HCT116 (cell line): ENCODE results near the gene VWA1. TPM values are rescaled to one million over a fixed set of nuclear protein-coding genes. Genes with fewer than 3 reads are reported as not detected.

Experiments
- ATAC-seq: fragments of 200-7000 bp; cut with Tn5 transposase; 2 replicates; pipeline ENCODE4 v1.9.1; 2020; ENCODE audit warnings: mild to moderate bottlenecking, moderate library complexity
- BruUV-seq: library from RNA; stranded (reverse); fragments of 400-500 nt; replicated peaks from 2 replicates; lab custom pipeline; 2021; lab: Mats Ljungman, UMichigan
- CTCF ChIA-PET: fragments of 300-600 bp; sonication (Branson Sonifier 250); formaldehyde crosslinking; loops from one replicate; lab custom pipeline; 2021; ENCODE audit warnings: antibody characterized with exemption; lab: Charles Lee
- POLR2A ChIA-PET: fragments of 300-600, 350-600 bp; sonication (Branson Sonifier 250); formaldehyde crosslinking; loops from one replicate; lab custom pipeline; 2021; ENCODE audit warnings: antibody characterized with exemption; lab: Charles Lee
- RAD21 ChIA-PET, 2 experiments: fragments of 300-600 bp; sonication (Branson Sonifier 250); formaldehyde crosslinking; loops; one replicate each; lab custom pipeline; 2023; ENCODE audit warnings: low total read pairs in 2 of 2; ENCODE audit not compliant: uncharacterized antibody in 2 of 2, unreplicated experiment in 2 of 2, low non-redundant PET in 1 of 2; lab: Charles Lee
- DNase-seq: peaks from one replicate; pipeline ENCODE4 v3.0.0-alpha.2; 2010; ENCODE audit warnings: low read depth, low spot score
- H2AFZ ChIP-seq: fragments of 200-600 bp; shearing (Covaris generic), sonication (generic); 2 replicates; pipeline ENCODE4 v1.6.1; 2017; ENCODE audit warnings: low read depth, mixed run types, mixed read lengths, antibody characterized with exemption, low read length; ENCODE audit not compliant: poor library complexity, severe bottlenecking
- H3K27ac ChIP-seq: 2 replicates; pipeline ENCODE4 v1.5.1; 2012; ENCODE audit warnings: low read depth, low read length
- H3K27me3 ChIP-seq: fragments of 200-600 bp; sonication (generic); 2 replicates; pipeline ENCODE4 v1.6.1; 2016; ENCODE audit warnings: mixed run types, low read length, mixed read lengths; ENCODE audit not compliant: insufficient read depth
- H3K36me3 ChIP-seq, 2 experiments: fragments of 200-500 bp in 1 of 2; fragments of 200-600 bp in 1 of 2; sonication (Bioruptor generic) in 1 of 2; sonication (generic) in 1 of 2; 2 replicates each; pipeline versions ENCODE4 v1.5.1 to v1.6.1; 2014 to 2016; ENCODE audit warnings: low read length in 2 of 2, inconsistent platforms in 1 of 2, mixed read lengths in 1 of 2, mixed run types in 1 of 2; ENCODE audit not compliant: insufficient read depth in 2 of 2, control insufficient read depth in 1 of 2
- H3K4me1 ChIP-seq, 2 experiments: fragments of 200-600 bp in 1 of 2; sonication (generic) in 1 of 2; 2 replicates each; pipeline versions ENCODE4 v1.5.1 to v1.6.1; 2012 to 2017; ENCODE audit warnings: low read length in 2 of 2, inconsistent platforms in 1 of 2, mild to moderate bottlenecking in 1 of 2, mixed read lengths in 1 of 2, mixed run types in 1 of 2, moderate library complexity in 1 of 2; ENCODE audit not compliant: insufficient read depth in 2 of 2, control insufficient read depth in 1 of 2
- H3K4me2 ChIP-seq: fragments of 200-600 bp; sonication (generic); 2 replicates; pipeline ENCODE4 v1.6.1; 2017; ENCODE audit warnings: mixed run types, low read length, mixed read lengths
- H3K4me3 ChIP-seq, 2 experiments: fragments of 200-600 bp in 1 of 2; sonication (generic) in 1 of 2; replicated peaks in 1 of 2; 2 replicates each; pipeline ENCODE4 v1.5.1; 2011 to 2016; ENCODE audit warnings: low read length in 2 of 2, control low read depth in 1 of 2, low read depth in 1 of 2, mild to moderate bottlenecking in 1 of 2, mixed read lengths in 1 of 2, mixed run types in 1 of 2
- H3K79me2 ChIP-seq: fragments of 200-600 bp; sonication (generic); 2 replicates; pipeline ENCODE4 v1.6.1; 2017; ENCODE audit warnings: mild to moderate bottlenecking, mixed run types, low read length, moderate library complexity, mixed read lengths; ENCODE audit not compliant: insufficient read depth
- H3K9ac ChIP-seq: fragments of 200-600 bp; sonication (generic); 2 replicates; pipeline ENCODE4 v1.6.1; 2016; ENCODE audit warnings: low read length, mixed read lengths
- H3K9me2 ChIP-seq: fragments of 200-600 bp; sonication (generic), shearing (Covaris generic); 2 replicates; pipeline ENCODE4 v1.6.1; 2017; ENCODE audit warnings: mixed run types, mild to moderate bottlenecking, moderate library complexity; ENCODE audit not compliant: insufficient read depth
- H3K9me3 ChIP-seq, 2 experiments: fragments of 200-500 bp in 1 of 2; fragments of 200-600 bp in 1 of 2; sonication (Bioruptor generic) in 1 of 2; sonication (generic) in 1 of 2; 2 replicates each; pipeline ENCODE4 v1.6.1; 2014 to 2017; ENCODE audit warnings: low read length in 2 of 2, mixed read lengths in 2 of 2, inconsistent platforms in 1 of 2, low read depth in 1 of 2, mild to moderate bottlenecking in 1 of 2, mixed run types in 1 of 2, moderate library complexity in 1 of 2; ENCODE audit not compliant: control insufficient read depth in 1 of 2, insufficient read depth in 1 of 2
- H4K20me1 ChIP-seq: fragments of 200-600 bp; sonication (generic), shearing (Covaris generic); 2 replicates; pipeline ENCODE4 v1.6.1; 2017; ENCODE audit warnings: mixed run types, mild to moderate bottlenecking, moderate library complexity; ENCODE audit not compliant: insufficient read depth
- CBX3 ChIP-seq: IDR thresholded peaks from 2 replicates; pipeline ENCODE4 v1.6.1; 2012; ENCODE audit warnings: low read depth
- ELF1 ChIP-seq: IDR thresholded peaks from 2 replicates; pipeline ENCODE4 v1.6.1; 2012; ENCODE audit warnings: low read depth, borderline replicate concordance
- EZH2 ChIP-seq: fragments of 200-600 bp; sonication (generic); IDR thresholded peaks from 2 replicates; pipeline ENCODE4 v1.6.1; 2017; ENCODE audit warnings: antibody characterized with exemption, mixed run types
- EZH2phosphoT487 ChIP-seq: fragments of 200-600 bp; IDR thresholded peaks from 2 replicates; pipeline ENCODE4 v1.6.1; 2018; ENCODE audit warnings: antibody characterized with exemption, borderline replicate concordance
- JUND ChIP-seq: IDR thresholded peaks from 2 replicates; pipeline ENCODE4 v1.6.1; 2012
- POLR2AphosphoS5 ChIP-seq: IDR thresholded peaks from 2 replicates; pipeline ENCODE4 v1.6.1; 2011; ENCODE audit warnings: mild to moderate bottlenecking, low read depth, low read length, moderate library complexity
- SP1 ChIP-seq: IDR thresholded peaks from 2 replicates; pipeline ENCODE4 v1.6.1; 2012; ENCODE audit warnings: low read depth
- SRF ChIP-seq: IDR thresholded peaks from 2 replicates; pipeline ENCODE4 v1.6.1; 2012; ENCODE audit warnings: low read depth
- TCF7L2 ChIP-seq: IDR thresholded peaks from 2 replicates; pipeline ENCODE4 v1.7.0; 2011; ENCODE audit warnings: borderline replicate concordance, inconsistent platforms; ENCODE audit not compliant: insufficient read depth, insufficient read length; ENCODE audit errors: extremely low read depth
- YY1 ChIP-seq: IDR thresholded peaks from 2 replicates; pipeline ENCODE4 v1.6.1; 2011; ENCODE audit warnings: low read length, low read depth, moderate library complexity, mild to moderate bottlenecking; ENCODE audit not compliant: insufficient replicate concordance; ENCODE audit errors: extremely low read depth
- ZFX ChIP-seq: fragments of 450-650 bp; IDR thresholded peaks from 2 replicates; pipeline ENCODE4 v1.6.1; 2017
- ZNF274 ChIP-seq: fragments of 200-500 bp; sonication (Bioruptor generic); IDR thresholded peaks from 2 replicates; pipeline ENCODE4 v1.6.1; 2014; ENCODE audit warnings: mild to moderate bottlenecking, low read depth, low read length, inconsistent platforms
- intact Hi-C: fragments of 100-400 bp; cut with micrococcal nuclease; formaldehyde crosslinking; loops from 2 replicates; pipeline ENCODE4 v1.10.0; 2022
- total RNA-seq: library from RNA; stranded (reverse); gene quantifications from one replicate; pipeline ENCODE4 v1.2.1, GENCODE V29; 2021; ENCODE audit not compliant: unreplicated experiment
- TF ChIP-seq, protein P1 (sequence below): IDR thresholded peaks from 2 replicates; pipeline ENCODE4 v1.6.1; 2012; ENCODE audit warnings: low read depth
- TF ChIP-seq, protein P2 (sequence below): IDR thresholded peaks from 2 replicates; pipeline ENCODE4 v1.6.1; 2012
- TF ChIP-seq, protein P3 (sequence below): IDR thresholded peaks from 2 replicates; pipeline ENCODE4 v1.6.1; 2012

Gene VWA1
- total RNA-seq, 1 experiment from 2014 or later, result 50.6 TPM

- ATAC-seq, result no peak
- ChIA-PET POLR2A (no interaction called here), RAD21 (no interaction called here)
Observed at GRCh38 chr1:1387098-1388077, 48.1 kb upstream of the VWA1 start.

GRCh38 chr1:1388078-1388472, 47.4 kb upstream of the VWA1 start:
- Histone ChIP-seq H3K79me2 (peaks cover 39% of the 10 kb centered on the region), H3K27ac (no peak overlapping the region), H3K27me3 (no peaks in the 10 kb centered on the region), H3K9me2 (no peaks in the 10 kb centered on the region), H3K4me1 (no peaks in the 10 kb centered on the region), H3K36me3 (peaks cover 58 to 68% of the 10 kb centered on the region in 2 experiments), H4K20me1 (peaks cover 8% of the 10 kb centered on the region; the same call in 1 of the 2 replicates), H2AFZ (no peak overlapping the region), H3K4me3 (no peak overlapping the region), H3K9ac (no peak overlapping the region), H3K9me3 (no peaks in the 10 kb centered on the region), H3K4me2 (no peak overlapping the region)
- DNase-seq (no peak), ATAC-seq (no peak)
- CTCF ChIA-PET, result no interaction called here
- RAD21 ChIA-PET, result no interaction called here
- intact Hi-C loops, result no loop called here
- TF ChIP-seq POLR2AphosphoS5 (no peak), SP1 (no peak), TCF7L2 (no peak), CBX3 (no peak), ZFX (no peak), EZH2 (no peak)
- TF ChIP-seq, protein P1, sequence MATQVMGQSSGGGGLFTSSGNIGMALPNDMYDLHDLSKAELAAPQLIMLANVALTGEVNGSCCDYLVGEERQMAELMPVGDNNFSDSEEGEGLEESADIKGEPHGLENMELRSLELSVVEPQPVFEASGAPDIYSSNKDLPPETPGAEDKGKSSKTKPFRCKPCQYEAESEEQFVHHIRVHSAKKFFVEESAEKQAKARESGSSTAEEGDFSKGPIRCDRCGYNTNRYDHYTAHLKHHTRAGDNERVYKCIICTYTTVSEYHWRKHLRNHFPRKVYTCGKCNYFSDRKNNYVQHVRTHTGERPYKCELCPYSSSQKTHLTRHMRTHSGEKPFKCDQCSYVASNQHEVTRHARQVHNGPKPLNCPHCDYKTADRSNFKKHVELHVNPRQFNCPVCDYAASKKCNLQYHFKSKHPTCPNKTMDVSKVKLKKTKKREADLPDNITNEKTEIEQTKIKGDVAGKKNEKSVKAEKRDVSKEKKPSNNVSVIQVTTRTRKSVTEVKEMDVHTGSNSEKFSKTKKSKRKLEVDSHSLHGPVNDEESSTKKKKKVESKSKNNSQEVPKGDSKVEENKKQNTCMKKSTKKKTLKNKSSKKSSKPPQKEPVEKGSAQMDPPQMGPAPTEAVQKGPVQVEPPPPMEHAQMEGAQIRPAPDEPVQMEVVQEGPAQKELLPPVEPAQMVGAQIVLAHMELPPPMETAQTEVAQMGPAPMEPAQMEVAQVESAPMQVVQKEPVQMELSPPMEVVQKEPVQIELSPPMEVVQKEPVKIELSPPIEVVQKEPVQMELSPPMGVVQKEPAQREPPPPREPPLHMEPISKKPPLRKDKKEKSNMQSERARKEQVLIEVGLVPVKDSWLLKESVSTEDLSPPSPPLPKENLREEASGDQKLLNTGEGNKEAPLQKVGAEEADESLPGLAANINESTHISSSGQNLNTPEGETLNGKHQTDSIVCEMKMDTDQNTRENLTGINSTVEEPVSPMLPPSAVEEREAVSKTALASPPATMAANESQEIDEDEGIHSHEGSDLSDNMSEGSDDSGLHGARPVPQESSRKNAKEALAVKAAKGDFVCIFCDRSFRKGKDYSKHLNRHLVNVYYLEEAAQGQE, result no peak
- TF ChIP-seq, protein P2, sequence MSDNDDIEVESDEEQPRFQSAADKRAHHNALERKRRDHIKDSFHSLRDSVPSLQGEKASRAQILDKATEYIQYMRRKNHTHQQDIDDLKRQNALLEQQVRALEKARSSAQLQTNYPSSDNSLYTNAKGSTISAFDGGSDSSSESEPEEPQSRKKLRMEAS, result no peak
- POLR2A ChIA-PET, result no interaction called here
- BruUV-seq, result no TSS peak

More at GRCh38 chr1:1387098-1388077, 48.1 kb upstream of the VWA1 start:
- Histone ChIP-seq H3K79me2 (peaks cover 32% of the 10 kb centered on the region), H3K9me3 (no peaks in the 10 kb centered on the region), H3K9ac (no peak overlapping the region), H3K36me3 (peaks cover 51 to 61% of the 10 kb centered on the region in 2 experiments), H4K20me1 (peaks cover 8% of the 10 kb centered on the region; the same call in 1 of the 2 replicates), H3K9me2 (no peaks in the 10 kb centered on the region), H3K4me2 (no peak overlapping the region), H2AFZ (no peak overlapping the region), H3K27me3 (no peaks in the 10 kb centered on the region), H3K4me3 (no peak overlapping the region), H3K4me1 (no peaks in the 10 kb centered on the region), H3K27ac (no peak overlapping the region)
- TF ChIP-seq YY1 (no peak), SRF (no peak), ELF1 (no peak), TCF7L2 (no peak), EZH2phosphoT487 (no peak), CBX3 (no peak), SP1 (no peak), ZNF274 (no peak), POLR2AphosphoS5 (no peak), JUND (no peak)
- TF ChIP-seq, protein P2, result no peak
- TF ChIP-seq, protein P3, sequence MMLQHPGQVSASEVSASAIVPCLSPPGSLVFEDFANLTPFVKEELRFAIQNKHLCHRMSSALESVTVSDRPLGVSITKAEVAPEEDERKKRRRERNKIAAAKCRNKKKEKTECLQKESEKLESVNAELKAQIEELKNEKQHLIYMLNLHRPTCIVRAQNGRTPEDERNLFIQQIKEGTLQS, result no peak
- DNase-seq, result no peak
- CTCF ChIA-PET, result no interaction called here
- no TSS peak for BruUV-seq
- intact Hi-C loops, result no loop called here
